SK-N-SH (cell line): ENCODE measurements around the gene FXR2. TPM values are rescaled to one million over a fixed set of nuclear protein-coding genes. Genes with fewer than 3 reads are reported as not detected.

ENCODE experiments used
- CTCF ChIA-PET: fragments of 300-600, 350-600 bp; formaldehyde crosslinking; extraction: SDS; loops from one replicate; lab custom pipeline; 2021; lab: Yijun Ruan, JAX
- POLR2A ChIA-PET: fragments of 350-600 bp; sonication (Branson Sonifier 250); formaldehyde crosslinking; extraction: SDS; loops from one replicate; lab custom pipeline; 2020; ENCODE audit warnings: antibody characterized with exemption, inconsistent platforms; lab: Yijun Ruan, JAX
- DNase-seq: peaks from one replicate; pipeline ENCODE4 v3.0.0; 2012
- H2AFZ ChIP-seq: fragments of 200-600 bp; sonication (generic); 2 replicates; pipeline ENCODE4 v1.8.1; 2016; ENCODE audit warnings: antibody characterized with exemption, mild to moderate bottlenecking, low read depth
- H3F3A ChIP-seq: fragments of 200-600 bp; sonication (generic); replicated peaks from 2 replicates; pipeline ENCODE3; 2016; ENCODE audit warnings: antibody characterized with exemption, mild to moderate bottlenecking; ENCODE audit not compliant: insufficient read depth
- H3K27ac ChIP-seq, 2 experiments: fragments of 200-500 bp in 1 of 2; fragments of 200-600 bp in 1 of 2; sonication (Bioruptor generic) in 1 of 2; sonication (generic), shearing (Covaris generic) in 1 of 2; 2 replicates each; pipeline versions ENCODE4 v1.5.1 to v1.6.1; 2014 to 2016; ENCODE audit warnings: low read depth in 2 of 2, inconsistent platforms in 1 of 2, low read length in 1 of 2, mild to moderate bottlenecking in 1 of 2, mixed read lengths in 1 of 2
- H3K27me3 ChIP-seq: fragments of 200-600 bp; sonication (generic), shearing (Covaris generic); 2 replicates; pipeline ENCODE4 v1.6.1; 2016; ENCODE audit warnings: mixed run types; ENCODE audit not compliant: insufficient read depth
- H3K36me3 ChIP-seq, 2 experiments: fragments of 200-500 bp in 1 of 2; fragments of 200-600 bp in 1 of 2; sonication (Bioruptor generic) in 1 of 2; sonication (generic) in 1 of 2; replicated peaks in 1 of 2; 2 replicates each; pipeline versions ENCODE3 to v1.5.1; 2014 to 2016; ENCODE audit warnings: low read length in 1 of 2, mild to moderate bottlenecking in 1 of 2; ENCODE audit not compliant: insufficient read depth in 2 of 2, control insufficient read depth in 1 of 2
- H3K4me1 ChIP-seq, 2 experiments: fragments of 200-500 bp in 1 of 2; fragments of 200-600 bp in 1 of 2; sonication (Bioruptor generic) in 1 of 2; sonication (generic), shearing (Covaris generic) in 1 of 2; 2 replicates each; pipeline versions ENCODE4 v1.5.1 to v1.6.1; 2014 to 2016; ENCODE audit warnings: low read depth in 1 of 2, low read length in 1 of 2, mixed run types in 1 of 2; ENCODE audit not compliant: insufficient read depth in 2 of 2, control insufficient read depth in 1 of 2
- H3K4me2 ChIP-seq: fragments of 200-600 bp; sonication (generic), shearing (Covaris generic); 2 replicates; pipeline ENCODE4 v1.6.1; 2017; ENCODE audit warnings: mixed run types
- H3K4me3 ChIP-seq, 2 experiments: fragments of 200-500 bp in 1 of 2; fragments of 200-600 bp in 1 of 2; sonication (Bioruptor generic) in 1 of 2; sonication (generic), shearing (Covaris generic) in 1 of 2; 2 replicates each; pipeline versions ENCODE4 v1.5.1 to v1.8.1; 2014 to 2016; ENCODE audit warnings: low read depth in 2 of 2, inconsistent platforms in 1 of 2, low read length in 1 of 2, mild to moderate bottlenecking in 1 of 2, mixed read lengths in 1 of 2, moderate library complexity in 1 of 2
- H3K79me2 ChIP-seq: fragments of 200-600 bp; sonication (generic); 2 replicates; pipeline ENCODE4 v1.8.1; 2017; ENCODE audit warnings: mild to moderate bottlenecking; ENCODE audit not compliant: insufficient read depth
- H3K9ac ChIP-seq: fragments of 200-600 bp; sonication (generic); 2 replicates; pipeline ENCODE4 v1.6.1; 2017; ENCODE audit warnings: mixed run types
- H3K9me2 ChIP-seq: fragments of 200-600 bp; sonication (generic); 2 replicates; pipeline ENCODE4 v1.6.1; 2017; ENCODE audit warnings: mixed run types
- H3K9me3 ChIP-seq: fragments of 200-600 bp; sonication (generic); 2 replicates; pipeline ENCODE4 v1.6.1; 2017; ENCODE audit warnings: mixed run types, mild to moderate bottlenecking, moderate library complexity
- H4K20me1 ChIP-seq: fragments of 200-600 bp; sonication (generic); 2 replicates; pipeline ENCODE4 v1.6.1; 2017; ENCODE audit warnings: mild to moderate bottlenecking, mixed run types; ENCODE audit not compliant: insufficient read depth
- EZH2phosphoT487 ChIP-seq: fragments of 200-600 bp; sonication (generic); IDR thresholded peaks from 2 replicates; pipeline ENCODE4 v1.6.1; 2017; ENCODE audit warnings: low read depth, mixed run types, mild to moderate bottlenecking, antibody characterized with exemption, moderate library complexity, borderline replicate concordance
- FOXJ3 ChIP-seq: sonication (generic); formaldehyde crosslinking; IDR thresholded peaks from 2 replicates; pipeline ENCODE4 v1.5.1; 2020; ENCODE audit warnings: mild to moderate bottlenecking, missing genetic modification reagents
- FOXM1 ChIP-seq: IDR thresholded peaks from 2 replicates; pipeline ENCODE4 v1.4.0; 2012; ENCODE audit warnings: low read depth, mild to moderate bottlenecking
- GATA2 ChIP-seq: sonication (generic); formaldehyde crosslinking; IDR thresholded peaks from 2 replicates; pipeline ENCODE4 v1.5.0; 2020; ENCODE audit warnings: mild to moderate bottlenecking, missing genetic modification reagents
- MEF2A ChIP-seq: IDR thresholded peaks from 2 replicates; pipeline ENCODE4 v1.4.0; 2012; ENCODE audit warnings: low read depth, borderline replicate concordance
- NRF1 ChIP-seq: IDR thresholded peaks from 2 replicates; pipeline ENCODE4 v1.6.1; 2012; ENCODE audit warnings: low read depth, mild to moderate bottlenecking, low read length
- RFX5 ChIP-seq: IDR thresholded peaks from 2 replicates; pipeline ENCODE4 v1.6.1; 2012; ENCODE audit warnings: mild to moderate bottlenecking, improper control_type of control experiment, low read length
- RXRA ChIP-seq: IDR thresholded peaks from 2 replicates; pipeline ENCODE4 v1.4.0; 2012; ENCODE audit warnings: low read depth, mild to moderate bottlenecking, borderline replicate concordance
- TAF1 ChIP-seq: IDR thresholded peaks from 2 replicates; pipeline ENCODE4 v1.6.1; 2012; ENCODE audit warnings: low read depth, mild to moderate bottlenecking, low read length, moderate library complexity, borderline replicate concordance
- YY1 ChIP-seq: IDR thresholded peaks from 2 replicates; pipeline ENCODE4 v1.4.0; 2012; ENCODE audit warnings: low read depth, mild to moderate bottlenecking
- WGBS: methylation state at CpG from one replicate; pipeline ENCODE4 v1.1.6; 2017; ENCODE audit warnings: low lambda C conversion rate; 5-methylcytosine and 5-hydroxymethylcytosine counted together
- polyA plus RNA-seq, 3 experiments: library from polyadenylated mRNA; depleted of rRNA; stranded (reverse); fragments of >200 nt; gene quantifications; 2 replicates each; pipeline ENCODE4 v1.2.3, GENCODE V29; 2012
- TF ChIP-seq, protein P1 (sequence below): IDR thresholded peaks from 2 replicates; pipeline ENCODE4 v1.6.1; 2012; ENCODE audit warnings: mild to moderate bottlenecking, low read depth, low read length, moderate library complexity
- TF ChIP-seq, protein P2 (sequence below): fragments of 200-600 bp; sonication (generic); IDR thresholded peaks from 2 replicates; pipeline ENCODE4 v1.6.1; 2017; ENCODE audit warnings: antibody characterized with exemption, mild to moderate bottlenecking, moderate library complexity
- TF ChIP-seq, protein P3 (sequence below): IDR thresholded peaks from 2 replicates; pipeline ENCODE4; 2012

FXR2 gene
- polyA plus RNA-seq, 1 of the 3 experiments (the other 2 are of a cell fraction), result 56.4 TPM

DNA sequence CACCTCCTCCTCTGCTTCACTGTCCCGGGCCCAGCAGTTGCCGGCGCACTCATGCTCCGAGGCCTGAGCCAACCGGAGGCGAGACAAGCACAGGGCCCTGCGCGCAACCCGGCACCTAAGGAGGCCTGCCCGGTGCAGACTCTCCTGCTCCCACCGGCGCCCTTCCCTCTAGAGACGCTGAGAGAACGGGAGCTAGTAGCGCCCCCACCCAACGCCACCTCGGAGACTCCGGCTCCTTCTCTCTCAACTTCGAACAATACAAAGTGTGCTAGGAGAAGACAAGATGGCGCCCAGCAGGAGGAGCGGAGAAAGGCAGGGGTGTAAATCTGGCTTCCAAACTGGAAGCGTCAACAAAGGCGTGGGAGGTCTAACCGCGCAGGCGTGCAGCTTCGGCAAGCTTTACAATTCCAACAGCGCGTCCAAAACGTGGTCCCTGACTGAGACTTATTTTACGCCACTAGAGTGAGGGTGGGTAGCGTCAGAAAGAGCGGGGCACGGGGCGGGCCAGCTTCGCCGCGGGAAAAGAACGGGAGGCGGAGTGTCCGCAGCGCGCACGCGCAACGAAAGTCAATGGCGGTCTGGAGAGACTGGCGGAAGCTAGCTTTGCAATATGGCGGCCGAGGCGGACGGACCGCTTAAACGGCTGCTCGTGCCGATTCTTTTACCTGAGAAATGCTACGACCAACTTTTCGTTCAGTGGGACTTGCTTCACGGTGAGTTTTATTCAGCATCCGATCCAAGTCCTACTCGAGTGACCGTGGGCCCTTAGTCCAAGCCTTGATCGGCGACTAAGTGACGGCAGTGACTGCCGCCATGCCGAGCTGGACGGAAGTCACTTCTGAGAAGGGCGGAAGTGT lies 31.2 kb downstream of the FXR2 start, which contains the start of gene MPDU1 (continued):
- TF ChIP-seq, protein P1, sequence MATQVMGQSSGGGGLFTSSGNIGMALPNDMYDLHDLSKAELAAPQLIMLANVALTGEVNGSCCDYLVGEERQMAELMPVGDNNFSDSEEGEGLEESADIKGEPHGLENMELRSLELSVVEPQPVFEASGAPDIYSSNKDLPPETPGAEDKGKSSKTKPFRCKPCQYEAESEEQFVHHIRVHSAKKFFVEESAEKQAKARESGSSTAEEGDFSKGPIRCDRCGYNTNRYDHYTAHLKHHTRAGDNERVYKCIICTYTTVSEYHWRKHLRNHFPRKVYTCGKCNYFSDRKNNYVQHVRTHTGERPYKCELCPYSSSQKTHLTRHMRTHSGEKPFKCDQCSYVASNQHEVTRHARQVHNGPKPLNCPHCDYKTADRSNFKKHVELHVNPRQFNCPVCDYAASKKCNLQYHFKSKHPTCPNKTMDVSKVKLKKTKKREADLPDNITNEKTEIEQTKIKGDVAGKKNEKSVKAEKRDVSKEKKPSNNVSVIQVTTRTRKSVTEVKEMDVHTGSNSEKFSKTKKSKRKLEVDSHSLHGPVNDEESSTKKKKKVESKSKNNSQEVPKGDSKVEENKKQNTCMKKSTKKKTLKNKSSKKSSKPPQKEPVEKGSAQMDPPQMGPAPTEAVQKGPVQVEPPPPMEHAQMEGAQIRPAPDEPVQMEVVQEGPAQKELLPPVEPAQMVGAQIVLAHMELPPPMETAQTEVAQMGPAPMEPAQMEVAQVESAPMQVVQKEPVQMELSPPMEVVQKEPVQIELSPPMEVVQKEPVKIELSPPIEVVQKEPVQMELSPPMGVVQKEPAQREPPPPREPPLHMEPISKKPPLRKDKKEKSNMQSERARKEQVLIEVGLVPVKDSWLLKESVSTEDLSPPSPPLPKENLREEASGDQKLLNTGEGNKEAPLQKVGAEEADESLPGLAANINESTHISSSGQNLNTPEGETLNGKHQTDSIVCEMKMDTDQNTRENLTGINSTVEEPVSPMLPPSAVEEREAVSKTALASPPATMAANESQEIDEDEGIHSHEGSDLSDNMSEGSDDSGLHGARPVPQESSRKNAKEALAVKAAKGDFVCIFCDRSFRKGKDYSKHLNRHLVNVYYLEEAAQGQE, result peak; percentile 27; the same call in 1 of the 2 replicates
- TF ChIP-seq MEF2A (no peak), RFX5 (no peak), YY1 (peak; percentile 98), NRF1 (peak; percentile 87), FOXM1 (no peak), RXRA (no peak)
- TF ChIP-seq, protein P2, sequence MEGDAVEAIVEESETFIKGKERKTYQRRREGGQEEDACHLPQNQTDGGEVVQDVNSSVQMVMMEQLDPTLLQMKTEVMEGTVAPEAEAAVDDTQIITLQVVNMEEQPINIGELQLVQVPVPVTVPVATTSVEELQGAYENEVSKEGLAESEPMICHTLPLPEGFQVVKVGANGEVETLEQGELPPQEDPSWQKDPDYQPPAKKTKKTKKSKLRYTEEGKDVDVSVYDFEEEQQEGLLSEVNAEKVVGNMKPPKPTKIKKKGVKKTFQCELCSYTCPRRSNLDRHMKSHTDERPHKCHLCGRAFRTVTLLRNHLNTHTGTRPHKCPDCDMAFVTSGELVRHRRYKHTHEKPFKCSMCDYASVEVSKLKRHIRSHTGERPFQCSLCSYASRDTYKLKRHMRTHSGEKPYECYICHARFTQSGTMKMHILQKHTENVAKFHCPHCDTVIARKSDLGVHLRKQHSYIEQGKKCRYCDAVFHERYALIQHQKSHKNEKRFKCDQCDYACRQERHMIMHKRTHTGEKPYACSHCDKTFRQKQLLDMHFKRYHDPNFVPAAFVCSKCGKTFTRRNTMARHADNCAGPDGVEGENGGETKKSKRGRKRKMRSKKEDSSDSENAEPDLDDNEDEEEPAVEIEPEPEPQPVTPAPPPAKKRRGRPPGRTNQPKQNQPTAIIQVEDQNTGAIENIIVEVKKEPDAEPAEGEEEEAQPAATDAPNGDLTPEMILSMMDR, result no peak
- TF ChIP-seq, protein P3, sequence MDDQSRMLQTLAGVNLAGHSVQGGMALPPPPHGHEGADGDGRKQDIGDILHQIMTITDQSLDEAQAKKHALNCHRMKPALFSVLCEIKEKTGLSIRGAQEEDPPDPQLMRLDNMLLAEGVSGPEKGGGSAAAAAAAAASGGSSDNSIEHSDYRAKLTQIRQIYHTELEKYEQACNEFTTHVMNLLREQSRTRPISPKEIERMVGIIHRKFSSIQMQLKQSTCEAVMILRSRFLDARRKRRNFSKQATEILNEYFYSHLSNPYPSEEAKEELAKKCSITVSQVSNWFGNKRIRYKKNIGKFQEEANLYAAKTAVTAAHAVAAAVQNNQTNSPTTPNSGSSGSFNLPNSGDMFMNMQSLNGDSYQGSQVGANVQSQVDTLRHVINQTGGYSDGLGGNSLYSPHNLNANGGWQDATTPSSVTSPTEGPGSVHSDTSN, result 0 out of 2 replicates have a peak, but pooled peaks have one; percentile 2

DNA sequence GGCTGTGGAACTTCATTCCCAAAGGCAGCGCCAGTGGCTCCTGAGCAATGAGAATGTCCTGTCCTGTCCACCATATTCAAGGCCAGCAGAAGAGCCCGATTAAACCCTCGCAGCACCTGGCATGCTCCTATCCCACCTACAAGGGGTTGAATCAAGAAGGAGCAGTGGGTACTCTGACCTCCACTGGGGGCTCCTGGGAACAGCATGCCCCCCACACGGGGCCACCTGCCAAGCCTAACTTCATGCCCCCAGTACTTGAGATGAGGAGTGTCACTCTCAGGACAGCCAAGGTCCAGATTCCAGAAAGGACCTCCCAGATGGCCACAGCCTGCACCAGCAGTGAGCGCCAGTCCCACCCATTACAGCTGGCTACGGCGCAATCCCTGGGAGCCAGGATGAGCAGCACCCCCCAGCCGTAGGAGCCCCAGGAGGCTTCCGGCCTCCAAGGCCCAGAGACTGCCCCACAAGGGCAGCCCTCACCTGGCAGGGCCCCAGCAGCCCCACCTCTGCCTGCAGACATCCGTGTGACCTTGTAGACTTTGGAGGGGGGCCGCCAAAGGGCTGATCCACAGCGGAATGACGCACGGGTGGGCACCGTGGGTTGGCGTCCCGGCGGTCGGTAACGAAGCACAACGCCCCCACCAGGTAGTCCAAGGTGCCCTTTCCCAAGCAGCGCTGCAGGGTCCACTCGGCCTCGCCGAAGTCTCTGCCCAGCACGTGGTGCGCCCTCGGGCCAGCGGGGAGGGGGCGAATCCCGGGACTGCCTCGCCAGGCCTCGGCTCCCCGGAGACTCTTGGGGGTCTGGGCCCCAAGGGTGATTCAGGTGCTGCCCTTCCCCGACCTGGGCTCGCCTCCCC lies 32.1 kb downstream of the FXR2 start:
- ChIA-PET CTCF (interaction anchor here (0.7 to 2.6 kb wide), 3 partner anchors 10 to 104 kb away, joined by 3 to 22 read pairs (median 12); partner anchors contain the start of genes SENP3 and TP53), POLR2A (interaction anchor here (1.4 to 2.7 kb wide), 4 partner anchors 9 to 122 kb away, joined by 4 to 37 read pairs (median 22); partner anchors contain the start of genes EFNB3, SAT2, TP53 and WRAP53)
- no peak for TF ChIP-seq GATA2 (CRISPR knock-in tag)
- no peak for TF ChIP-seq TAF1
- no peak for TF ChIP-seq RXRA
- no peak for TF ChIP-seq EZH2phosphoT487
- TF ChIP-seq FOXJ3, result no peak
- Histone ChIP-seq H4K20me1 (peaks cover 15% of the 10 kb centered on the region), H3K9ac (no peak overlapping the region), H3K4me3 (peak overlapping the region in 1 of 2 experiments; percentile 65; a peak in 1 of 4 replicates), H2AFZ (no peak overlapping the region), H3K9me3 (no peaks in the 10 kb centered on the region), H3K36me3 (peaks cover 19 to 28% of the 10 kb centered on the region in 2 experiments), H3K9me2 (no peaks in the 10 kb centered on the region), H3K27ac (peak overlapping the region; percentile 97 to 98), H3K4me2 (peak overlapping the region; percentile 87), H3K4me1 (peaks cover 22 to 24% of the 10 kb centered on the region in 2 experiments; a peak in 2 of 4 replicates), H3K27me3 (no peaks in the 10 kb centered on the region), H3K79me2 (peaks cover 59% of the 10 kb centered on the region), H3F3A (peaks cover 35% of the 10 kb centered on the region)
- no peak for DNase-seq
- WGBS, result 90% methylated on average over 4 of the region's 36 CpGs
